Panc1 (cell line): Measurements from ENCODE around the gene TSHZ3. TPM values are rescaled to one million over a fixed set of nuclear protein-coding genes. Genes with fewer than 3 reads are reported as not detected.

Experiments
- ATAC-seq: fragments of 200-7000 bp; cut with Tn5 transposase; 2 replicates; pipeline ENCODE4 v1.9.1; 2020; ENCODE audit warnings: mild to moderate bottlenecking, moderate library complexity
- BruUV-seq: library from RNA; stranded (reverse); fragments of 400-500 nt; replicated peaks from 2 replicates; lab custom pipeline; 2021; lab: Mats Ljungman, UMichigan
- CTCF ChIA-PET: fragments of 300-600 bp; sonication (Branson Sonifier 250); formaldehyde crosslinking; loops from one replicate; lab custom pipeline; 2022; ENCODE audit warnings: antibody characterized with exemption; lab: Charles Lee
- POLR2A ChIA-PET: fragments of 300-600 bp; sonication (Branson Sonifier 250); formaldehyde crosslinking; loops from one replicate; lab custom pipeline; 2022; ENCODE audit warnings: antibody characterized with exemption; lab: Charles Lee
- DNase-seq: peaks from one replicate; pipeline ENCODE4 v3.0.0-alpha.2; 2010; ENCODE audit warnings: low read depth, low spot score
- H3K27ac ChIP-seq: 2 replicates; pipeline ENCODE4 v1.5.1; 2011; ENCODE audit warnings: mild to moderate bottlenecking, low read length, inconsistent platforms
- H3K27me3 ChIP-seq: fragments of 200-500 bp; sonication (Bioruptor generic); 2 replicates; pipeline ENCODE4 v1.6.0; 2014; ENCODE audit warnings: low read length, inconsistent platforms; ENCODE audit not compliant: control insufficient read depth, insufficient read depth
- H3K36me3 ChIP-seq: fragments of 200-500 bp; sonication (Bioruptor generic); 2 replicates; pipeline ENCODE4 v1.5.1; 2014; ENCODE audit warnings: inconsistent platforms, mild to moderate bottlenecking, low read length, moderate library complexity; ENCODE audit not compliant: control insufficient read depth, insufficient read depth
- H3K4me1 ChIP-seq: 2 replicates; pipeline ENCODE4 v1.5.1; 2011; ENCODE audit warnings: inconsistent platforms, mild to moderate bottlenecking, low read length, moderate library complexity; ENCODE audit not compliant: control insufficient read depth, insufficient read depth
- H3K4me3 ChIP-seq, 2 experiments: 2 replicates each; pipeline ENCODE4 v1.5.1; 2011 to 2012; ENCODE audit warnings: low read depth in 2 of 2, low read length in 2 of 2, mild to moderate bottlenecking in 2 of 2, inconsistent platforms in 1 of 2, moderate library complexity in 1 of 2
- H3K9me3 ChIP-seq: fragments of 200-500 bp; sonication (Bioruptor generic); 2 replicates; pipeline ENCODE4 v1.5.1; 2014; ENCODE audit warnings: low read depth, mild to moderate bottlenecking, inconsistent platforms, low read length, moderate library complexity; ENCODE audit not compliant: control insufficient read depth, insufficient read depth
- POLR2AphosphoS5 ChIP-seq: IDR thresholded peaks from 2 replicates; pipeline ENCODE4 v1.6.1; 2012; ENCODE audit warnings: mild to moderate bottlenecking, low read depth, low read length, moderate library complexity
- SIN3A ChIP-seq: IDR thresholded peaks from 2 replicates; pipeline ENCODE4 v1.6.1; 2012; ENCODE audit warnings: low read depth, mild to moderate bottlenecking, low read length, moderate library complexity, borderline replicate concordance; ENCODE audit not compliant: insufficient read depth
- TCF7L2 ChIP-seq: IDR thresholded peaks from 2 replicates; pipeline ENCODE4 v1.6.1; 2011; ENCODE audit warnings: mild to moderate bottlenecking, low read depth, low read length, inconsistent platforms
- in situ Hi-C: cut with HindIII; loops from 2 replicates; pipeline ENCODE4 v1.10.0; 2016; ENCODE audit warnings: low sequenced_read_pairs, low pct_unique_long_range_greater_than_20kb
- intact Hi-C: fragments of 100-400 bp; cut with micrococcal nuclease; formaldehyde crosslinking; loops from one replicate; pipeline ENCODE4 v1.10.0; 2022; ENCODE audit not compliant: unreplicated experiment
- total RNA-seq: library from RNA; stranded (reverse); gene quantifications from one replicate; pipeline ENCODE4 v1.2.1, GENCODE V29; 2021; ENCODE audit not compliant: unreplicated experiment
- TF ChIP-seq, protein P1 (sequence below): fragments of 450-650 bp; IDR thresholded peaks from 2 replicates; pipeline ENCODE4 v1.5.1; 2017; ENCODE audit warnings: mild to moderate bottlenecking
- TF ChIP-seq, protein P2 (sequence below), 2 experiments: IDR thresholded peaks; 2 replicates each; pipeline ENCODE4 v1.6.1; 2011 to 2012; ENCODE audit warnings: low read depth in 2 of 2, control low read depth in 1 of 2, low read length in 1 of 2, mild to moderate bottlenecking in 1 of 2, moderate library complexity in 1 of 2; ENCODE audit not compliant: insufficient read depth in 1 of 2

The TSHZ3 gene
- total RNA-seq, 1 experiment from 2014 or later, result 7.8 TPM

GRCh38 chr19:31258211-31259052, 90.8 kb downstream of the TSHZ3 start:
- POLR2A ChIA-PET, result interaction anchor here (0.5 kb wide), 1 partner anchor 26 kb away, joined by 3 read pairs; no protein-coding TSS in a partner anchor
- Histone ChIP-seq H3K4me1 (no peaks in the 10 kb centered on the region), H3K36me3 (no peaks in the 10 kb centered on the region), H3K27ac (no peak overlapping the region), H3K4me3 (no peak overlapping the region), H3K27me3 (no peaks in the 10 kb centered on the region), H3K9me3 (no peaks in the 10 kb centered on the region)
- in situ Hi-C loops, result no loop called here
- DNase-seq (no peak), ATAC-seq (no peak)
- no peak for TF ChIP-seq TCF7L2
- TF ChIP-seq, protein P1, sequence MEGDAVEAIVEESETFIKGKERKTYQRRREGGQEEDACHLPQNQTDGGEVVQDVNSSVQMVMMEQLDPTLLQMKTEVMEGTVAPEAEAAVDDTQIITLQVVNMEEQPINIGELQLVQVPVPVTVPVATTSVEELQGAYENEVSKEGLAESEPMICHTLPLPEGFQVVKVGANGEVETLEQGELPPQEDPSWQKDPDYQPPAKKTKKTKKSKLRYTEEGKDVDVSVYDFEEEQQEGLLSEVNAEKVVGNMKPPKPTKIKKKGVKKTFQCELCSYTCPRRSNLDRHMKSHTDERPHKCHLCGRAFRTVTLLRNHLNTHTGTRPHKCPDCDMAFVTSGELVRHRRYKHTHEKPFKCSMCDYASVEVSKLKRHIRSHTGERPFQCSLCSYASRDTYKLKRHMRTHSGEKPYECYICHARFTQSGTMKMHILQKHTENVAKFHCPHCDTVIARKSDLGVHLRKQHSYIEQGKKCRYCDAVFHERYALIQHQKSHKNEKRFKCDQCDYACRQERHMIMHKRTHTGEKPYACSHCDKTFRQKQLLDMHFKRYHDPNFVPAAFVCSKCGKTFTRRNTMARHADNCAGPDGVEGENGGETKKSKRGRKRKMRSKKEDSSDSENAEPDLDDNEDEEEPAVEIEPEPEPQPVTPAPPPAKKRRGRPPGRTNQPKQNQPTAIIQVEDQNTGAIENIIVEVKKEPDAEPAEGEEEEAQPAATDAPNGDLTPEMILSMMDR, result no peak
- TF ChIP-seq POLR2AphosphoS5, result no peak
- TF ChIP-seq, protein P2, sequence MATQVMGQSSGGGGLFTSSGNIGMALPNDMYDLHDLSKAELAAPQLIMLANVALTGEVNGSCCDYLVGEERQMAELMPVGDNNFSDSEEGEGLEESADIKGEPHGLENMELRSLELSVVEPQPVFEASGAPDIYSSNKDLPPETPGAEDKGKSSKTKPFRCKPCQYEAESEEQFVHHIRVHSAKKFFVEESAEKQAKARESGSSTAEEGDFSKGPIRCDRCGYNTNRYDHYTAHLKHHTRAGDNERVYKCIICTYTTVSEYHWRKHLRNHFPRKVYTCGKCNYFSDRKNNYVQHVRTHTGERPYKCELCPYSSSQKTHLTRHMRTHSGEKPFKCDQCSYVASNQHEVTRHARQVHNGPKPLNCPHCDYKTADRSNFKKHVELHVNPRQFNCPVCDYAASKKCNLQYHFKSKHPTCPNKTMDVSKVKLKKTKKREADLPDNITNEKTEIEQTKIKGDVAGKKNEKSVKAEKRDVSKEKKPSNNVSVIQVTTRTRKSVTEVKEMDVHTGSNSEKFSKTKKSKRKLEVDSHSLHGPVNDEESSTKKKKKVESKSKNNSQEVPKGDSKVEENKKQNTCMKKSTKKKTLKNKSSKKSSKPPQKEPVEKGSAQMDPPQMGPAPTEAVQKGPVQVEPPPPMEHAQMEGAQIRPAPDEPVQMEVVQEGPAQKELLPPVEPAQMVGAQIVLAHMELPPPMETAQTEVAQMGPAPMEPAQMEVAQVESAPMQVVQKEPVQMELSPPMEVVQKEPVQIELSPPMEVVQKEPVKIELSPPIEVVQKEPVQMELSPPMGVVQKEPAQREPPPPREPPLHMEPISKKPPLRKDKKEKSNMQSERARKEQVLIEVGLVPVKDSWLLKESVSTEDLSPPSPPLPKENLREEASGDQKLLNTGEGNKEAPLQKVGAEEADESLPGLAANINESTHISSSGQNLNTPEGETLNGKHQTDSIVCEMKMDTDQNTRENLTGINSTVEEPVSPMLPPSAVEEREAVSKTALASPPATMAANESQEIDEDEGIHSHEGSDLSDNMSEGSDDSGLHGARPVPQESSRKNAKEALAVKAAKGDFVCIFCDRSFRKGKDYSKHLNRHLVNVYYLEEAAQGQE (IDR thresholded peaks at IDR 0.05; ENCODE audit: insufficient read depth in 1 of 2, low read depth in 2 of 2, low read length in 1 of 2), result no peak
- no peak for TF ChIP-seq SIN3A
- intact Hi-C loops, result no loop called here
- BruUV-seq, result no TSS peak
- CTCF ChIA-PET, result no interaction called here

DNA sequence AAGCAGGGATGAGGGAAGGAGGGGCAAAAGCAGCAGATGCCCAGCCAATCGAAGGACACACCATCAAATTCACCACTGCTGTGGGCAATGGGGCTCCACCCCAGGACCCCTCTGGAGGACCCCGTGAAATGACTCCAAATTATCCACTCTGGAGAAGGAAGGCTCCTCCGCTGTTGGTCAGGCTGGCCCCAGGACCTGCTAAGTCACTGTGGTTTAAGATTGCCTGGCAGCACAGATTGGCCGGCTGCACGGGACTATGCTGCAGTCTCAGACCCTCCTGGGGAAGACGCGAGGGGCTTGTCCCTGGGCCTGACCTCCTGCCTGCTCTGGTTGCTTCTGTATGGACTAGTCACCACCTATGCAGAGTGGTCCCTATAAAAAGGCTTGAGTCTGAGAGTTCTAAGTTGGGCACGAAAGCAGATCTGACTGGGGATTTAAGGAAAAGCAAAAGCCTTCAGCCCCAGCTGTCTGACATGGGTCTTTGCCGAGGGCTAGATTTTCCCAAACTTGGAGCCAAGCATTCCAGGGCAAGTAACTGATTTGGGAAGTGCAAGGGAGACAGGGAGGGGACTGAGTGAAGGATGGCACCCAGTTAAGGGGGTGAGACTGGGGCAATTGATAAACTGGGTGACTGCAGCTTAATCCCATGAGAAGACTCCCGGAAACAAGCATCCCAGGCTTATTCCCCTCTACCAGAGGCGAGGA, 91.7 kb downstream of the TSHZ3 start:
- BruUV-seq, result no TSS peak
- DNase-seq (no peak), ATAC-seq (no peak)
- ChIA-PET POLR2A (interaction anchor here (0.5 kb wide), 1 partner anchor 27 kb away, joined by 3 read pairs; no protein-coding TSS in a partner anchor), CTCF (no interaction called here)
- in situ Hi-C loops (no loop called here), intact Hi-C loops (no loop called here)
- H3K36me3 ChIP-seq, result no peaks in the 10 kb centered on the region
- H3K27ac ChIP-seq, result no peak overlapping the region
- TF ChIP-seq, protein P2 (IDR thresholded peaks at IDR 0.05; ENCODE audit: insufficient read depth in 1 of 2, low read depth in 2 of 2, low read length in 1 of 2), result no peak
- no peak for TF ChIP-seq SIN3A
- TF ChIP-seq POLR2AphosphoS5, result no peak
- TF ChIP-seq TCF7L2, result no peak
- TF ChIP-seq, protein P1, result no peak
- no peaks in the 10 kb centered on the region for H3K27me3 ChIP-seq
- H3K9me3 ChIP-seq, result no peaks in the 10 kb centered on the region
- no peak overlapping the region for H3K4me3 ChIP-seq
- no peaks in the 10 kb centered on the region for H3K4me1 ChIP-seq
